ENCODE results near the gene TRIP10. TPM values are rescaled to one million over a fixed set of nuclear protein-coding genes. Genes with fewer than 3 reads are reported as not detected.

TRIP10 gene
- polyA plus RNA-seq, 1 donor from 2014 or later = 0.76 TPM

- H4K20me1 ChIP-seq (ENCODE audit: insufficient read depth) = no peaks in the 10 kb centered on the region
- no peaks in the 10 kb centered on the region for H3K79me2 ChIP-seq (replicated peaks; ENCODE audit: insufficient read depth, low read length)
- no peaks in the 10 kb centered on the region for H3K9me3 ChIP-seq (ENCODE audit: low read length)
- no peak overlapping the region for H2AFZ ChIP-seq (ENCODE audit: low read depth, low read length)
- no peak overlapping the region for H3K9ac ChIP-seq (ENCODE audit: low read length)
- no peaks in the 10 kb centered on the region for H3K36me3 ChIP-seq (ENCODE audit: insufficient read depth, low read length)
- no peak overlapping the region for H3K4me2 ChIP-seq (ENCODE audit: low read length)
- H3K9me2 ChIP-seq (ENCODE audit: insufficient read depth, low read length) = no peaks in the 10 kb centered on the region
- H3K27ac ChIP-seq (ENCODE audit: low read length) = no peak overlapping the region
- TF ChIP-seq MXI1 (conservative IDR thresholded peaks at IDR 0.05; ENCODE audit: poor library complexity, severe bottlenecking) (no peak), RAD21 (conservative IDR thresholded peaks at IDR 0.05) (no peak), POLR2AphosphoS5 (IDR thresholded peaks at IDR 0.05) (no peak), SMC3 (conservative IDR thresholded peaks at IDR 0.05; ENCODE audit: poor library complexity) (no peak), EZH2 (IDR thresholded peaks at IDR 0.05; ENCODE audit: borderline replicate concordance, insufficient read depth, low read length, poor library complexity, severe bottlenecking) (no peak), CTCF (IDR thresholded peaks at IDR 0.05; ENCODE audit: poor library complexity, severe bottlenecking) (no peak), TAF1 (IDR thresholded peaks at IDR 0.05; ENCODE audit: low read depth) (no peak), EP300 (conservative IDR thresholded peaks at IDR 0.05; ENCODE audit: poor library complexity, severe bottlenecking) (no peak)
- TF ChIP-seq, protein P1, sequence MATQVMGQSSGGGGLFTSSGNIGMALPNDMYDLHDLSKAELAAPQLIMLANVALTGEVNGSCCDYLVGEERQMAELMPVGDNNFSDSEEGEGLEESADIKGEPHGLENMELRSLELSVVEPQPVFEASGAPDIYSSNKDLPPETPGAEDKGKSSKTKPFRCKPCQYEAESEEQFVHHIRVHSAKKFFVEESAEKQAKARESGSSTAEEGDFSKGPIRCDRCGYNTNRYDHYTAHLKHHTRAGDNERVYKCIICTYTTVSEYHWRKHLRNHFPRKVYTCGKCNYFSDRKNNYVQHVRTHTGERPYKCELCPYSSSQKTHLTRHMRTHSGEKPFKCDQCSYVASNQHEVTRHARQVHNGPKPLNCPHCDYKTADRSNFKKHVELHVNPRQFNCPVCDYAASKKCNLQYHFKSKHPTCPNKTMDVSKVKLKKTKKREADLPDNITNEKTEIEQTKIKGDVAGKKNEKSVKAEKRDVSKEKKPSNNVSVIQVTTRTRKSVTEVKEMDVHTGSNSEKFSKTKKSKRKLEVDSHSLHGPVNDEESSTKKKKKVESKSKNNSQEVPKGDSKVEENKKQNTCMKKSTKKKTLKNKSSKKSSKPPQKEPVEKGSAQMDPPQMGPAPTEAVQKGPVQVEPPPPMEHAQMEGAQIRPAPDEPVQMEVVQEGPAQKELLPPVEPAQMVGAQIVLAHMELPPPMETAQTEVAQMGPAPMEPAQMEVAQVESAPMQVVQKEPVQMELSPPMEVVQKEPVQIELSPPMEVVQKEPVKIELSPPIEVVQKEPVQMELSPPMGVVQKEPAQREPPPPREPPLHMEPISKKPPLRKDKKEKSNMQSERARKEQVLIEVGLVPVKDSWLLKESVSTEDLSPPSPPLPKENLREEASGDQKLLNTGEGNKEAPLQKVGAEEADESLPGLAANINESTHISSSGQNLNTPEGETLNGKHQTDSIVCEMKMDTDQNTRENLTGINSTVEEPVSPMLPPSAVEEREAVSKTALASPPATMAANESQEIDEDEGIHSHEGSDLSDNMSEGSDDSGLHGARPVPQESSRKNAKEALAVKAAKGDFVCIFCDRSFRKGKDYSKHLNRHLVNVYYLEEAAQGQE (IDR thresholded peaks at IDR 0.05; ENCODE audit: borderline replicate concordance) = no peak
- H3K4me3 ChIP-seq (ENCODE audit: low read length) = no peak overlapping the region
- no peaks in the 10 kb centered on the region for H3K27me3 ChIP-seq (ENCODE audit: insufficient read depth, low read depth, low read length)
- H3F3A ChIP-seq (ENCODE audit: insufficient read depth, low read length, poor library complexity, severe bottlenecking) = no peaks in the 10 kb centered on the region
Measured at GRCh38 chr19:6723108-6723618, 16.3 kb upstream of the TRIP10 start.

DNA sequence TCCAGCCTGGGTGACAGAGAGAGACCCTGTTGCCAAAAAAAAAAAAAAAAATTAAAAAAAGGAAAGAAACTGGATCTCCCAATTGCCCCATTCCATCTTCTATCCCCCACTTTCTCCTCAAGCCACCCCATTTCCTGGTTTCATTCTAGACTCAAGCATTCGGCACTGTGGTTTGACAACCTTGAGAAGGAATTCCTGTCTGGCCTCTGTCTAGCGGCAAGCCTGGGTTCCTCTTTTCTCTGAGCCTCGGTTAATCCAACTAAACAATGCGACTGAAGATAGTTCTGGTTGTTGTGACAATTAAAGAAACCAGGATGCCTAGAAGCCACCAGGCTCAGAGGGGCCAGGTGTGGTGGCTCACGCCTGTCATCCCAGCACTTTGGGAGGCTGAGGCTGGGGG lies 15.7 kb upstream of the TRIP10 start:
- Histone ChIP-seq H3F3A (ENCODE audit: insufficient read depth, low read length, poor library complexity, severe bottlenecking) (no peaks in the 10 kb centered on the region), H2AFZ (ENCODE audit: low read depth, low read length) (no peak overlapping the region), H3K4me3 (ENCODE audit: low read length) (no peak overlapping the region), H3K9me2 (ENCODE audit: insufficient read depth, low read length) (no peaks in the 10 kb centered on the region), H3K27me3 (ENCODE audit: insufficient read depth, low read depth, low read length) (no peaks in the 10 kb centered on the region), H3K36me3 (ENCODE audit: insufficient read depth, low read length) (no peaks in the 10 kb centered on the region), H3K79me2 (replicated peaks; ENCODE audit: insufficient read depth, low read length) (no peaks in the 10 kb centered on the region), H4K20me1 (ENCODE audit: insufficient read depth) (no peaks in the 10 kb centered on the region), H3K4me2 (ENCODE audit: low read length) (no peak overlapping the region), H3K9me3 (ENCODE audit: low read length) (no peaks in the 10 kb centered on the region), H3K9ac (ENCODE audit: low read length) (no peak overlapping the region), H3K27ac (ENCODE audit: low read length) (no peak overlapping the region)
- TF ChIP-seq POLR2AphosphoS5 (IDR thresholded peaks at IDR 0.05) (no peak), EZH2 (IDR thresholded peaks at IDR 0.05; ENCODE audit: borderline replicate concordance, insufficient read depth, low read length, poor library complexity, severe bottlenecking) (no peak), TAF1 (IDR thresholded peaks at IDR 0.05; ENCODE audit: low read depth) (no peak), CTCF (IDR thresholded peaks at IDR 0.05; ENCODE audit: poor library complexity, severe bottlenecking) (no peak), EP300 (conservative IDR thresholded peaks at IDR 0.05; ENCODE audit: poor library complexity, severe bottlenecking) (no peak), RAD21 (conservative IDR thresholded peaks at IDR 0.05) (no peak), SMC3 (conservative IDR thresholded peaks at IDR 0.05; ENCODE audit: poor library complexity) (no peak), MXI1 (conservative IDR thresholded peaks at IDR 0.05; ENCODE audit: poor library complexity, severe bottlenecking) (no peak)
- TF ChIP-seq, protein P1 (IDR thresholded peaks at IDR 0.05; ENCODE audit: borderline replicate concordance) = no peak
